ENCODE measurements around the gene LRRC4C. TPM values are rescaled to one million over a fixed set of nuclear protein-coding genes. Genes with fewer than 3 reads are reported as not detected.

Gene LRRC4C
- total RNA-seq, 3 donors from 2014 or later (not counting 1 experiment from before 2014, with no cell fraction given) = not detected

DNA sequence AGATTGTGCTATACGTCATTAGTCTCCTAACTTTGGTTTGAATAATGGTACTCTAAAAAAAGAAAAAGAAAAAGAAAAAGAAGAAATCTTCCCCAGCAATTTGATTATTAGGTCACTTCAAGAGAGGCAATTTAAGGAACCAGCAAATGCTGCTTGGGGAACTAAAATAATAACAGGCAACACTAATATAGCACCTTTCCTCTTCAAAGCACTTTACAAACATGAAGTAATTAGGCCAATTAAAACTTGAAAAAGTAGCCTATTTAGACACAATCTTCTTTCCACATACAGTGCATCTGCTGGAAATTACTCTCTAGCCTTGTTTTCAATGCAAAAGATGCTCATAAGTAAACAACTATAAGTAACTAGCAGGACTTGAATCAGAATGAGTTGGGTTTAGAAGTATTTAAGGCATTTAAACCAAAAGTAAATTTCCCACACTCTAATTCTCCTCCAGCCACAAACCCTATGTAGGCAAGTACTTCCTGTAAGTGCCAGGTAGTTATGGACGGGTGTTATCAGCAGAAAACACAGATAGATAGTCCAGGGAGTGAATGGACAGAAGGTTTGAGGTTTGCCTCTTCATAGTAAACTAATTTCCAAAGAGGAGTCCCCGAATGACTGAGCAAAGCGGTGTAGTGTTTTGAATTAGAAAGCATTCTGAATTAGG, 44.5 kb downstream of the LRRC4C start:
- Mint-ChIP-seq H3K4me1 (no peaks in the 10 kb centered on the region), H3K27ac (no peak overlapping the region), H3K9me3 (peaks cover 2 to 12% of the 10 kb centered on the region in 2 donors), H3K36me3 (no peaks in the 10 kb centered on the region), H3K4me3 (no peak overlapping the region), H3K27me3 (ENCODE audit: low read depth in 2 of 2) (no peaks in the 10 kb centered on the region)
- Histone ChIP-seq H3K9me3 (ENCODE audit: control insufficient read depth, insufficient read depth, low read length) (no peaks in the 10 kb centered on the region), H3K27ac (ENCODE audit: low read length) (no peak overlapping the region), H3K36me3 (ENCODE audit: control insufficient read depth, insufficient read depth, low read length) (no peaks in the 10 kb centered on the region), H3K4me1 (ENCODE audit: control insufficient read depth, insufficient read depth, low read length) (no peaks in the 10 kb centered on the region), H3K27me3 (ENCODE audit: control insufficient read depth, insufficient read depth, low read length) (no peaks in the 10 kb centered on the region), H3K4me3 (ENCODE audit: low read length) (no peak overlapping the region)
- WGBS (ENCODE audit: insufficient coverage) = 69% methylated on average over 3 of the region's 4 CpGs
- DNase-seq (no peak), ATAC-seq (no peak)
- no peak for TF ChIP-seq CTCF (IDR thresholded peaks at IDR 0.05)
- intact Hi-C loops (cut with micrococcal nuclease) = no loop called here

GRCh38 chr11:41413843-41414242, 45.6 kb downstream of the LRRC4C start:
- no peaks in the 10 kb centered on the region for H3K4me1 Mint-ChIP-seq
- H3K4me3 ChIP-seq (ENCODE audit: low read length) = no peak overlapping the region

GRCh38 chr11:41405812-41406211, 53.6 kb downstream of the LRRC4C start:
- H3K36me3 Mint-ChIP-seq = no peaks in the 10 kb centered on the region
- TF ChIP-seq CTCF (IDR thresholded peaks at IDR 0.05) = no peak
- ATAC-seq = no peak

More at GRCh38 chr11:41413843-41414242, 45.6 kb downstream of the LRRC4C start:
- WGBS (ENCODE audit: insufficient coverage) = 27% methylated on average over 2 of the region's 3 CpGs
- Histone ChIP-seq H3K9me3 (ENCODE audit: control insufficient read depth, insufficient read depth, low read length) (no peaks in the 10 kb centered on the region), H3K36me3 (ENCODE audit: control insufficient read depth, insufficient read depth, low read length) (no peaks in the 10 kb centered on the region), H3K4me1 (ENCODE audit: control insufficient read depth, insufficient read depth, low read length) (no peaks in the 10 kb centered on the region), H3K27me3 (ENCODE audit: control insufficient read depth, insufficient read depth, low read length) (no peaks in the 10 kb centered on the region), H3K27ac (ENCODE audit: low read length) (no peak overlapping the region)
- intact Hi-C loops (cut with micrococcal nuclease) = no loop called here
- Mint-ChIP-seq H3K27me3 (ENCODE audit: low read depth in 2 of 2) (no peaks in the 10 kb centered on the region), H3K4me3 (no peak overlapping the region), H3K9me3 (peaks cover 2 to 12% of the 10 kb centered on the region in 2 donors), H3K27ac (no peak overlapping the region), H3K36me3 (no peaks in the 10 kb centered on the region)
- TF ChIP-seq CTCF (IDR thresholded peaks at IDR 0.05) = no peak
- DNase-seq = no peak
- no peak for ATAC-seq

DNA sequence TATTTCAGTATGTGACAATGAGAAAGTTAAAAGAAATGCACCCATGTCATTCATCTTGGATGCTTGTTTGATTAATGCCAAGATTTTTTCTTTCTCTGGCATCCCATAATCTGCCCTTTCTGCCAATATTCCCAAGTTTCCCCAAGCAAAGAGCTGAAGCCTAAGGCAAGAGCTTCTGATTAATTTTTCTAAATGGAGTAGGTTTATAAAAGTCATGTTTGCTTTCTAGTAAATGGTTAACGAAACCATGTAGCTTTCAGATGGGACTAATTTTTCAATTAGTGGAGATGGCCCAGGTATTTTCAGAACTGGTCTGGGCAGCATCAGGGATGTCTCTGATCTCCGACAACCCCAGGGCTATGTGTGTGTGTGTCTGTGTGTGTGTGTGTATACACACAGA, 55.3 kb downstream of the LRRC4C start:
- TF ChIP-seq CTCF (IDR thresholded peaks at IDR 0.05) = no peak
- Histone ChIP-seq H3K36me3 (ENCODE audit: control insufficient read depth, insufficient read depth, low read length) (no peaks in the 10 kb centered on the region), H3K4me3 (ENCODE audit: low read length) (no peak overlapping the region), H3K4me1 (ENCODE audit: control insufficient read depth, insufficient read depth, low read length) (no peaks in the 10 kb centered on the region), H3K9me3 (ENCODE audit: control insufficient read depth, insufficient read depth, low read length) (peaks cover 3% of the 10 kb centered on the region), H3K27me3 (ENCODE audit: control insufficient read depth, insufficient read depth, low read length) (no peaks in the 10 kb centered on the region), H3K27ac (ENCODE audit: low read length) (no peak overlapping the region)
- Mint-ChIP-seq H3K9me3 (peaks cover 8 to 12% of the 10 kb centered on the region in 2 donors), H3K27ac (no peak overlapping the region), H3K4me1 (no peaks in the 10 kb centered on the region), H3K36me3 (no peaks in the 10 kb centered on the region), H3K4me3 (no peak overlapping the region), H3K27me3 (ENCODE audit: low read depth in 2 of 2) (no peaks in the 10 kb centered on the region)
- ATAC-seq (no peak), DNase-seq (no peak)
- intact Hi-C loops (cut with micrococcal nuclease) = no loop called here
- 71% methylated on average over 1 of the region's 2 CpGs for WGBS (ENCODE audit: insufficient coverage)

More at GRCh38 chr11:41405812-41406211, 53.6 kb downstream of the LRRC4C start:
- H3K27ac Mint-ChIP-seq = no peak overlapping the region
- no peaks in the 10 kb centered on the region for H3K27me3 ChIP-seq (ENCODE audit: control insufficient read depth, insufficient read depth, low read length)
- peaks cover 4 to 6% of the 10 kb centered on the region in 2 donors for H3K9me3 Mint-ChIP-seq
- peaks cover 3% of the 10 kb centered on the region for H3K9me3 ChIP-seq (ENCODE audit: control insufficient read depth, insufficient read depth, low read length)
- no peaks in the 10 kb centered on the region for H3K27me3 Mint-ChIP-seq (ENCODE audit: low read depth in 2 of 2)
- no peak overlapping the region for H3K27ac ChIP-seq (ENCODE audit: low read length)
- no peak overlapping the region for H3K4me3 ChIP-seq (ENCODE audit: low read length)
- H3K4me3 Mint-ChIP-seq = no peak overlapping the region
- intact Hi-C loops (cut with micrococcal nuclease) = no loop called here
- no peaks in the 10 kb centered on the region for H3K36me3 ChIP-seq (ENCODE audit: control insufficient read depth, insufficient read depth, low read length)
- H3K4me1 Mint-ChIP-seq = no peaks in the 10 kb centered on the region
- no peak for DNase-seq
- H3K4me1 ChIP-seq (ENCODE audit: control insufficient read depth, insufficient read depth, low read length) = no peaks in the 10 kb centered on the region

Measured in natural killer cell (primary cell).